GM21717 (cell line): Measurements from ENCODE around the gene PKM.
"Not testable (repeated sequence)": the region's sequence is repeated elsewhere in the genome, so short reads cannot be mapped to it uniquely, and the experiment has no call there.

Experiments
- ATAC-seq: cut with Tn5 transposase; IDR thresholded peaks from one replicate; pipeline ENCODE4 v1.9.1; 2021; ENCODE audit warnings: mild to moderate bottlenecking, moderate library complexity; ENCODE audit not compliant: unreplicated experiment

PKM gene

GRCh38 chr15:72179950-72180581 lies 50.9 kb downstream of the PKM start:
- no peak for ATAC-seq

GRCh38 chr15:72178976-72179585 lies 51.9 kb downstream of the PKM start:
- no peak for ATAC-seq

GRCh38 chr15:72176743-72177142 lies 54.2 kb downstream of the PKM start:
- no peak for ATAC-seq

- no peak for ATAC-seq
Measured at GRCh38 chr15:72176159-72176558, 54.8 kb downstream of the PKM start.

GRCh38 chr15:72175186-72176044 lies 55.6 kb downstream of the PKM start:
- no peak for ATAC-seq

- no peak for ATAC-seq
Measured at GRCh38 chr15:72174551-72175165, 56.3 kb downstream of the PKM start.

GRCh38 chr15:72173864-72174550 lies 57.0 kb downstream of the PKM start:
- no peak for ATAC-seq

- ATAC-seq: no peak
Measured at GRCh38 chr15:72173401-72173800, 57.6 kb downstream of the PKM start.

GRCh38 chr15:72172796-72173195 lies 58.2 kb downstream of the PKM start:
- ATAC-seq: no peak

- not testable (repeated sequence) for ATAC-seq
Measured at GRCh38 chr15:72171978-72172377, 59.0 kb downstream of the PKM start.

- no peak for ATAC-seq
Measured at GRCh38 chr15:72170691-72171090, 60.3 kb downstream of the PKM start.

GRCh38 chr15:72169921-72170611 lies 60.9 kb downstream of the PKM start:
- no peak for ATAC-seq

- no peak for ATAC-seq
Measured at GRCh38 chr15:72169236-72169920, 61.6 kb downstream of the PKM start.

GRCh38 chr15:72168808-72169190 lies 62.2 kb downstream of the PKM start:
- ATAC-seq: no peak

- ATAC-seq: no peak
Measured at GRCh38 chr15:72168131-72168807, 62.7 kb downstream of the PKM start.

- ATAC-seq: no peak
Measured at GRCh38 chr15:72167445-72167844, 63.5 kb downstream of the PKM start.

GRCh38 chr15:72166716-72167417 lies 64.1 kb downstream of the PKM start:
- ATAC-seq: no peak

GRCh38 chr15:72163719-72164118 lies 67.3 kb downstream of the PKM start:
- no peak for ATAC-seq

- ATAC-seq: no peak
Measured at GRCh38 chr15:72162569-72162968, 68.4 kb downstream of the PKM start.
